22Rv1 (cell line): ENCODE data around the gene AP1M1.

Experiments used
- ZFX ChIP-seq: fragments of 450-650 bp; IDR thresholded peaks from 2 replicates; pipeline ENCODE4 v1.6.1; 2017; ENCODE audit warnings: antibody characterized with exemption, borderline replicate concordance
- TF ChIP-seq, protein P1 (sequence below): fragments of 450-650 bp; IDR thresholded peaks from 2 replicates; pipeline ENCODE4 v1.5.1; 2017; ENCODE audit warnings: mild to moderate bottlenecking

DNA sequence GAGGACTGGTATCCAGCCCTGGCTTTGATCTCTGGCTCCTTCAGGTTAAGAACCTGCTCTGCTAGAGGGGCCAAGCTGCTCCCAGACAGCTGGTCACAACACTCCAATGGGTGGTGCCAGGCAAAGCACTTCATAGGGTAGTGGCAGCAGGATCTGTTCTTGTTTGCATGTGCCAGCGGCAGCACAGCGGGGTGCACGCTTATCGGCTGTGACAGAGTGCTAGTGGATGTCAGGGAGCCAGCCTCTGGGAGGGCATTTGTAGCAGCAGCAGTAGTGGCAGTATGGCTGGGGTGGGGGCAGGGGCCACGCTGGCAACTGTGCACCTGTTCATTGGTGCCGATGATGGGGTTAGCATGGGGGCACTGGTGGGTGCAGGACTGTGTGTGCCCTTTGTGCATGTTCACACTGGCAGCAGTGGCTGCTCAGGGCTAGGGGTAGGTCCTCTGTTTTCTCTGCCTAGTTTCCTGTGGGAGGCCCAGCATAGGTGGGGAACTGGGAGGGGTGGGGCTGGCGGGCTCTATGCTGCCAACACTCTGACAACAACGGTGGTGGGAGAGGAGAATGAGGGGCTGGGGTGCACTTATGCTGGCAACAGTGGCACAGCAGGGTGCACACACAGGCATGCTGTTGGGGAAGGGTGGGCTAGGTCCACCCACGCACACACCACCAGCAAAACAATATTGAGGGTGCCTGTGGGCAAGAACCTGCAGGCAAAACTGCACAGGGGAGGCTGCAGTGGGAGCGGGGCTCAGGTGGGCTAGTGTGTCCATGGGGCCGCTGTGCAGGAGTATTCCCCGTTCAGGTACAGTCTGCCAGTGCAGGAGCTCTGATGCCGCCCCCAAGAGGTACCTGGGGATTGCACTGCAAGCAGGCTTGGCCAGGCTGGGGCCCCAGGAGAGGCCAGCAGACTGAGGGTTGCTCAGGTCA lies 19.3 kb downstream of the AP1M1 start:
- TF ChIP-seq, protein P1, sequence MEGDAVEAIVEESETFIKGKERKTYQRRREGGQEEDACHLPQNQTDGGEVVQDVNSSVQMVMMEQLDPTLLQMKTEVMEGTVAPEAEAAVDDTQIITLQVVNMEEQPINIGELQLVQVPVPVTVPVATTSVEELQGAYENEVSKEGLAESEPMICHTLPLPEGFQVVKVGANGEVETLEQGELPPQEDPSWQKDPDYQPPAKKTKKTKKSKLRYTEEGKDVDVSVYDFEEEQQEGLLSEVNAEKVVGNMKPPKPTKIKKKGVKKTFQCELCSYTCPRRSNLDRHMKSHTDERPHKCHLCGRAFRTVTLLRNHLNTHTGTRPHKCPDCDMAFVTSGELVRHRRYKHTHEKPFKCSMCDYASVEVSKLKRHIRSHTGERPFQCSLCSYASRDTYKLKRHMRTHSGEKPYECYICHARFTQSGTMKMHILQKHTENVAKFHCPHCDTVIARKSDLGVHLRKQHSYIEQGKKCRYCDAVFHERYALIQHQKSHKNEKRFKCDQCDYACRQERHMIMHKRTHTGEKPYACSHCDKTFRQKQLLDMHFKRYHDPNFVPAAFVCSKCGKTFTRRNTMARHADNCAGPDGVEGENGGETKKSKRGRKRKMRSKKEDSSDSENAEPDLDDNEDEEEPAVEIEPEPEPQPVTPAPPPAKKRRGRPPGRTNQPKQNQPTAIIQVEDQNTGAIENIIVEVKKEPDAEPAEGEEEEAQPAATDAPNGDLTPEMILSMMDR: no peak
- no peak for TF ChIP-seq ZFX
